NCI-H524 (cell line): Measurements from ENCODE around the gene KLHDC9.

Experiments used
- DNase-seq, 2 experiments: peaks; one replicate each; lab custom pipeline; 2025; lab: John Stamatoyannopoulos, UW

KLHDC9 gene

GRCh38 chr1:161076410-161076809 is 21.8 kb upstream of the KLHDC9 start:
- no peak for DNase-seq

GRCh38 chr1:161077426-161077825 is 20.7 kb upstream of the KLHDC9 start:
- no peak for DNase-seq

- no peak for DNase-seq
These were observed 18.6 kb upstream of the KLHDC9 start for GRCh38 chr1:161079436-161080110.

- DNase-seq = no peak
These were observed 17.4 kb upstream of the KLHDC9 start for GRCh38 chr1:161080441-161081405.

- DNase-seq = no peak
These were observed 16.6 kb upstream of the KLHDC9 start for GRCh38 chr1:161081519-161081918.

- DNase-seq = no peak
These were observed 15.7 kb upstream of the KLHDC9 start for GRCh38 chr1:161082483-161082882.

DNA sequence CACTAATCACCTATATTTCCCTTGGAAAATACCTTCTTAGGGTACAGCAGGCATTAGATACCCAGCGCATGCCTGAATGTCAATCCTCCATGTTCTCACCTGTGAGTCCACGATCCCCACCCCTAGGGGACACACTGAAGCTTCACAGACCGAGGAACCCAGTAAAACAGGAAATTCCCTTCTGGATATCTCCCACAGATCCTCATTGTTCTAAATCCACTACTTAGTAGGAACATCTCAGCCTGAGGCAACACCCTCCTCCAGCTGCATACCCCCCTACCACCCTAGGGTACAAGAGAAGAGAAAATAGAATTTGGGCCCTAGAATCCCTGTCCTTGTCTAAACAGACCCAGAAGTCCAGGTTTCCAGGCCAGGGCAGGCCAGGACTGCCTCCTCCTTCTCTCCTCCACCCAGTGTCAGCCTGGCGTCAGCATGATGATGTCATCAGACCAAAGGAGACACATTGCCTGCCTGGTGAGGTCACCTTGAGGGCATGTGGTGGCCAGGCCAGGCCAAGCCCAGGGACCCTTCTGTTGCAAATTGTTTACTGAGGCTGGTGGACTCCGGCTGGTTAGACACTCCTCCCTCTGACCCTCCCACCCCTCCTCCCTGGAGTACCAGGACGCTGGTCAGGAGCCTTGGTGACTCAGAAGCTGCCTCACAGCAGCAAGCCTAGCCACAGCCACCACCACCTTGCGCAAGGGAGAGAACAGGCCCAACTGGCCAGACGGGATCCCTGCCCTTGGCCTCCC is 15.0 kb upstream of the KLHDC9 start:
- no peak for DNase-seq

- no peak for DNase-seq
These were observed 14.2 kb upstream of the KLHDC9 start for GRCh38 chr1:161083748-161084596.

DNA sequence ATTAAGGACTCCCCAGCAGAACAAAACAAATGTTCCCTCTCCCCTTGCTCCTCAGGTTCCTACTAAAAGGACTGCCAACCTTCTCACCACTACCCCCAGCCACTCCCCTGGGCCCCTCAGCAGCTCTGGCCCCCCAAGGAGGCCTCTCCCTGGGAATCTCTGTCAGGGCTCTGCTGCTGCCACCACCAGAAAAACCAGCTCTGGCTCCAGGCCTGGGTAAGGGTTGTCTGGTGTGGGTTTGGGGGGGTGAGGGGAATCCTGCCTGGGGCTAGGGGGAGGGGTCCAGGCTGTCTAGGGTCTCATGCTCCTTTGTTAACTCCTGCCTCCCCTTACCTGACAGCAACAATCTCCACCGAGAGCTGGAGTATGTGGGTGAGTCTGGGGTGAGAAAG is 13.6 kb upstream of the KLHDC9 start:
- no peak for DNase-seq

DNA sequence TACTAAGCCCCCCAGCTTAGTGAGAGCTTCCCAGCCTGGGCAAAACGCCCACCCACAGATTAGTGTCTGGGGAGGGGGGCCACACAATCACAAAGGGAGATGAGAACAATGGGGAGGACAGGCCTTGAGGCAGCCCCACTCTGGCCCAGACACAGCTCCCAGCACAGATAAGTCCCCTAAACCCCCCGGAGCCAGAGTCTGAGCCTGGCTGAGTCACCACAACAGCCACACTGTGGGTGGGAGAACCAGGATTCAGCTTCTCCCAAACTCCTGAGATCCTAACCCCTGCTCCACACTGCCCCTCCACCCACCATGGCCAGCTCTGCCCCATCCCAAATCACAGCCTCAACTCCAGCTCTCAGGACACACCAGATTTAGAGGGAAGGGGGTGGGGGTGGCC is 13.0 kb upstream of the KLHDC9 start:
- no peak for DNase-seq

GRCh38 chr1:161086457-161086856 is 11.7 kb upstream of the KLHDC9 start:
- DNase-seq = no peak

- no peak for DNase-seq
These were observed 9.5 kb upstream of the KLHDC9 start for GRCh38 chr1:161088587-161089110.

GRCh38 chr1:161089251-161089924 is 8.8 kb upstream of the KLHDC9 start, which contains the start of gene NECTIN4:
Gene NECTIN4 (minus strand): TSS chr1:161089558. CDS start chr1:161089296, 262 bp downstream.
- DNase-seq = no peak

GRCh38 chr1:161089938-161090337 is 8.2 kb upstream of the KLHDC9 start:
- DNase-seq = no peak

GRCh38 chr1:161090617-161091016 is 7.5 kb upstream of the KLHDC9 start:
- DNase-seq = no peak

GRCh38 chr1:161091093-161091492 is 7.1 kb upstream of the KLHDC9 start:
- DNase-seq = no peak

GRCh38 chr1:161091796-161092507 is 6.2 kb upstream of the KLHDC9 start:
- DNase-seq = no peak

- no peak for DNase-seq
These were observed 5.5 kb upstream of the KLHDC9 start for GRCh38 chr1:161092621-161093028.

- no peak for DNase-seq
These were observed 3.7 kb upstream of the KLHDC9 start for GRCh38 chr1:161094481-161094880.

DNA sequence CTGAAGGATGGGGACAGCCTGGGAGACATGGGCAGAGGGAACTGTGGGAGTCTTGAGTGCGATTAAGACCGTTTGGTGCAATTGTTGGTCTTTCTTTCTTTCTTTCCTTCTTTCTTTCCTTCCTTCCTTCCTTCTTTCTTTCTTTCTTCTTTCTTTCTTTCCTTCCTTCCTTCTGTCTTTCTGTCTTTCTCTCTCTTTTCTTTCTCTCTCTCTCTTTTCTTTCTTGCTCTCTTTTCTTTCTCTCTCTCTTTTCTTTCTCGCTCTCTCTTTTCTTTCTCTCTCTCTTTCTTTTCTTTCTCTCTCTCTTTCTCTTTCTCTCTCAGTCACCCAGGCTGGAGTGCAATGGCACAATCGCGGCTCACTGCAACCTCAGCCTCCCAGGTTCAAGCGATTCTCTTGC is 2.9 kb upstream of the KLHDC9 start:
- no peak for DNase-seq
